GM23338 (cell line): ENCODE results near the gene NRIP3. TPM values are rescaled to one million over a fixed set of nuclear protein-coding genes. Genes with fewer than 3 reads are reported as not detected.
A peak's percentile ranks its signal among the peaks of the same experiment; 100 is the strongest.

Source experiments
- ATAC-seq: fragments of 200-7000 bp; cut with Tn5 transposase; 3 replicates; pipeline ENCODE4 v1.9.1; 2020
- DNase-seq: peaks from one replicate; pipeline ENCODE4 v3.0.0-alpha.2; 2015; ENCODE audit warnings: low spot score
- H2AFZ ChIP-seq: fragments of 200-600 bp; sonication (generic); 2 replicates; pipeline ENCODE4 v1.8.0; 2016; ENCODE audit warnings: antibody characterized with exemption, mild to moderate bottlenecking, moderate library complexity
- H3F3A ChIP-seq: fragments of 200-600 bp; sonication (generic); replicated peaks from 2 replicates; pipeline ENCODE4 v1.8.0; 2017; ENCODE audit warnings: antibody characterized with exemption, mixed run types, low read depth
- H3K27ac ChIP-seq: fragments of 200-600 bp; sonication (generic); 2 replicates; pipeline ENCODE4 v1.6.1; 2016; ENCODE audit warnings: low read depth
- H3K27me3 ChIP-seq: fragments of 200-600 bp; sonication (generic); 2 replicates; pipeline ENCODE4 v1.8.0; 2016; ENCODE audit warnings: mild to moderate bottlenecking, mixed run types, moderate library complexity; ENCODE audit not compliant: insufficient read depth
- H3K36me3 ChIP-seq: fragments of 200-600 bp; sonication (generic); 2 replicates; pipeline ENCODE4 v1.8.0; 2016; ENCODE audit warnings: mild to moderate bottlenecking; ENCODE audit not compliant: insufficient read depth
- H3K4me1 ChIP-seq: fragments of 200-600 bp; sonication (generic); 2 replicates; pipeline ENCODE4 v1.8.0; 2016; ENCODE audit warnings: mild to moderate bottlenecking, moderate library complexity; ENCODE audit not compliant: insufficient read depth
- H3K4me2 ChIP-seq: fragments of 200-600 bp; sonication (generic); 2 replicates; pipeline ENCODE4 v1.7.1; 2017; ENCODE audit warnings: mixed run types
- H3K4me3 ChIP-seq: fragments of 200-600 bp; sonication (generic); 2 replicates; pipeline ENCODE4 v1.6.1; 2016; ENCODE audit warnings: mixed run types
- H3K79me2 ChIP-seq: fragments of 200-600 bp; sonication (generic); replicated peaks from 2 replicates; pipeline ENCODE4 v1.8.0; 2017; ENCODE audit warnings: mild to moderate bottlenecking; ENCODE audit not compliant: insufficient read depth
- H3K9me2 ChIP-seq: fragments of 200-600 bp; sonication (generic); 2 replicates; pipeline ENCODE4 v1.8.0; 2017; ENCODE audit not compliant: insufficient read depth
- H4K20me1 ChIP-seq: fragments of 200-600 bp; sonication (generic); replicated peaks from 2 replicates; pipeline ENCODE4 v1.8.0; 2017; ENCODE audit warnings: mild to moderate bottlenecking; ENCODE audit not compliant: insufficient read depth
- H3K27ac Mint-ChIP-seq: 2 replicates; pipeline ENCODE4 v1.8.0; 2020; ENCODE audit warnings: inconsistent platforms, mild to moderate bottlenecking, moderate library complexity, mixed read lengths
- H3K27me3 Mint-ChIP-seq: 3 replicates; pipeline ENCODE4 v1.8.0; 2022; ENCODE audit warnings: low read depth, mild to moderate bottlenecking, moderate library complexity, mixed read lengths, inconsistent platforms; ENCODE audit not compliant: insufficient read depth, poor library complexity
- H3K36me3 Mint-ChIP-seq: 3 replicates; pipeline ENCODE4 v1.8.0; 2021; ENCODE audit warnings: low read depth, mild to moderate bottlenecking, inconsistent platforms, moderate library complexity, mixed read lengths
- H3K4me1 Mint-ChIP-seq: 3 replicates; pipeline ENCODE4 v1.8.0; 2020; ENCODE audit warnings: mild to moderate bottlenecking, inconsistent platforms, mixed read lengths
- H3K4me3 Mint-ChIP-seq: 3 replicates; pipeline ENCODE4 v1.8.0; 2021; ENCODE audit warnings: moderate library complexity, mild to moderate bottlenecking, inconsistent platforms, mixed read lengths
- H3K9me3 Mint-ChIP-seq: 3 replicates; pipeline ENCODE4 v1.8.0; 2020; ENCODE audit warnings: moderate library complexity, mild to moderate bottlenecking, inconsistent platforms, mixed read lengths
- CREB1 ChIP-seq: fragments of 250-450 bp; sonication (Bioruptor Pico); IDR thresholded peaks from 2 replicates; pipeline ENCODE4 v1.5.0; 2020; ENCODE audit warnings: low read depth, mild to moderate bottlenecking, moderate library complexity
- EZH2 ChIP-seq: fragments of 200-600 bp; sonication (generic); IDR thresholded peaks from one replicate; pipeline ENCODE4 v1.8.0; 2017; ENCODE audit warnings: antibody characterized with exemption, mild to moderate bottlenecking, low read depth; ENCODE audit not compliant: unreplicated experiment
- EZH2phosphoT487 ChIP-seq: fragments of 200-600 bp; sonication (generic); IDR thresholded peaks from one replicate; pipeline ENCODE4 v1.8.1; 2018; ENCODE audit warnings: antibody characterized with exemption; ENCODE audit not compliant: unreplicated experiment
- ZNF114 ChIP-seq: fragments of 250-450 bp; sonication (Bioruptor Pico); IDR thresholded peaks from 2 replicates; pipeline ENCODE4 v1.5.0; 2020; ENCODE audit warnings: mild to moderate bottlenecking, moderate library complexity
- ZNF331 ChIP-seq: fragments of 250-450 bp; sonication (Bioruptor Pico); IDR thresholded peaks from 2 replicates; pipeline ENCODE4 v1.5.0; 2020; ENCODE audit warnings: low read depth, mild to moderate bottlenecking, moderate library complexity
- polyA plus RNA-seq: library from polyadenylated mRNA; unstranded; fragments of >200 nt; fragmentation: Nextera tagmentation; extraction: Ambion mirVana; gene quantifications from 2 replicates; pipeline ENCODE4 v1.2.1, GENCODE V29; 2016
- total RNA-seq: library from RNA; depleted of rRNA; stranded (reverse); fragments of >200 nt; shearing (Covaris generic); gene quantifications from 2 replicates; pipeline ENCODE4 v1.2.3, GENCODE V29; 2014
- TF ChIP-seq, protein P1 (sequence below): fragments of 250-450 bp; sonication (Bioruptor Pico); IDR thresholded peaks from 2 replicates; pipeline ENCODE4 v1.5.0; 2020; ENCODE audit warnings: mild to moderate bottlenecking, moderate library complexity
- TF ChIP-seq, protein P2 (sequence below): IDR thresholded peaks from one replicate; pipeline ENCODE4 v1.6.1; 2018; ENCODE audit warnings: antibody characterized with exemption; ENCODE audit not compliant: unreplicated experiment

Gene NRIP3
- total and polyA plus RNA-seq, 2 experiments from 2014 or later, result 3.0 to 7.9 TPM

DNA sequence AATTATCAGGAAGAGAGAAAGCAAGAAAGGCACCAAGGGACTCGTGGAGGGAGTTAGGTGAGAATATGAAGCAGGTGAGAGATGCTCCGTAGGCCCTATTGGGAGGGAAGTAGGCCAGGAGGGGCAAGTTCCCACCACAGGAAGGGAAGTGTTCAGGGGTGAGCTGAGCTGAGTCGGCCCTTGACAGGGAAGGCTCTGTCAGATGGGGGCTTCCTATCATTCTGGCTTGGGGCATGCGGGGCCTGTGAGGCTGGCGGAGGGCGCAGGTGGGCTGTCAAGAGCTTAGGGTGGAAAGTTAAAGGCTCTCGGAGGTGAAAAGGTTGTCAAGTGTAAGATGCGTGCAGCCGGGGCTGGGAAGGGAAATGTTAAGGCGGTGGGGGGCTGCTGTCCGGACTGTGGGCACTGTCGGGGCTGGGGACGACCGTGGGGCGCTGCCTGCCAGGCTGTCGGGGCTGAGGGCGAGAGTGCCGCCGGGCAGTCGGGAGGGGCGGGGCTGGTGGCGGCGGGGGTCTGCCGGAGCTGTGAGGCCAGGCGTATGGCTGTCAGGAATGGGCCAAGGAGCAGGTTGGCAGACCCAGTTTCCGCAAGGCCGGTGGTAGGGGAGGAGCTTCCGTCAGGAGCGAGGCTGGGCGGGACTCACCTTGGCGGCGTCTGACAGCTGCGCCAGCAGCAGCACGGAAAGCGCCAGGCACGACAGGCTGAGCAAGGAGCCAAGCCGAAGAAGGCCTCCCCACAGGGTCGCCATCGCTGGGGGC, 40.1 kb downstream of the NRIP3 start (continued):
- TF ChIP-seq, protein P1, sequence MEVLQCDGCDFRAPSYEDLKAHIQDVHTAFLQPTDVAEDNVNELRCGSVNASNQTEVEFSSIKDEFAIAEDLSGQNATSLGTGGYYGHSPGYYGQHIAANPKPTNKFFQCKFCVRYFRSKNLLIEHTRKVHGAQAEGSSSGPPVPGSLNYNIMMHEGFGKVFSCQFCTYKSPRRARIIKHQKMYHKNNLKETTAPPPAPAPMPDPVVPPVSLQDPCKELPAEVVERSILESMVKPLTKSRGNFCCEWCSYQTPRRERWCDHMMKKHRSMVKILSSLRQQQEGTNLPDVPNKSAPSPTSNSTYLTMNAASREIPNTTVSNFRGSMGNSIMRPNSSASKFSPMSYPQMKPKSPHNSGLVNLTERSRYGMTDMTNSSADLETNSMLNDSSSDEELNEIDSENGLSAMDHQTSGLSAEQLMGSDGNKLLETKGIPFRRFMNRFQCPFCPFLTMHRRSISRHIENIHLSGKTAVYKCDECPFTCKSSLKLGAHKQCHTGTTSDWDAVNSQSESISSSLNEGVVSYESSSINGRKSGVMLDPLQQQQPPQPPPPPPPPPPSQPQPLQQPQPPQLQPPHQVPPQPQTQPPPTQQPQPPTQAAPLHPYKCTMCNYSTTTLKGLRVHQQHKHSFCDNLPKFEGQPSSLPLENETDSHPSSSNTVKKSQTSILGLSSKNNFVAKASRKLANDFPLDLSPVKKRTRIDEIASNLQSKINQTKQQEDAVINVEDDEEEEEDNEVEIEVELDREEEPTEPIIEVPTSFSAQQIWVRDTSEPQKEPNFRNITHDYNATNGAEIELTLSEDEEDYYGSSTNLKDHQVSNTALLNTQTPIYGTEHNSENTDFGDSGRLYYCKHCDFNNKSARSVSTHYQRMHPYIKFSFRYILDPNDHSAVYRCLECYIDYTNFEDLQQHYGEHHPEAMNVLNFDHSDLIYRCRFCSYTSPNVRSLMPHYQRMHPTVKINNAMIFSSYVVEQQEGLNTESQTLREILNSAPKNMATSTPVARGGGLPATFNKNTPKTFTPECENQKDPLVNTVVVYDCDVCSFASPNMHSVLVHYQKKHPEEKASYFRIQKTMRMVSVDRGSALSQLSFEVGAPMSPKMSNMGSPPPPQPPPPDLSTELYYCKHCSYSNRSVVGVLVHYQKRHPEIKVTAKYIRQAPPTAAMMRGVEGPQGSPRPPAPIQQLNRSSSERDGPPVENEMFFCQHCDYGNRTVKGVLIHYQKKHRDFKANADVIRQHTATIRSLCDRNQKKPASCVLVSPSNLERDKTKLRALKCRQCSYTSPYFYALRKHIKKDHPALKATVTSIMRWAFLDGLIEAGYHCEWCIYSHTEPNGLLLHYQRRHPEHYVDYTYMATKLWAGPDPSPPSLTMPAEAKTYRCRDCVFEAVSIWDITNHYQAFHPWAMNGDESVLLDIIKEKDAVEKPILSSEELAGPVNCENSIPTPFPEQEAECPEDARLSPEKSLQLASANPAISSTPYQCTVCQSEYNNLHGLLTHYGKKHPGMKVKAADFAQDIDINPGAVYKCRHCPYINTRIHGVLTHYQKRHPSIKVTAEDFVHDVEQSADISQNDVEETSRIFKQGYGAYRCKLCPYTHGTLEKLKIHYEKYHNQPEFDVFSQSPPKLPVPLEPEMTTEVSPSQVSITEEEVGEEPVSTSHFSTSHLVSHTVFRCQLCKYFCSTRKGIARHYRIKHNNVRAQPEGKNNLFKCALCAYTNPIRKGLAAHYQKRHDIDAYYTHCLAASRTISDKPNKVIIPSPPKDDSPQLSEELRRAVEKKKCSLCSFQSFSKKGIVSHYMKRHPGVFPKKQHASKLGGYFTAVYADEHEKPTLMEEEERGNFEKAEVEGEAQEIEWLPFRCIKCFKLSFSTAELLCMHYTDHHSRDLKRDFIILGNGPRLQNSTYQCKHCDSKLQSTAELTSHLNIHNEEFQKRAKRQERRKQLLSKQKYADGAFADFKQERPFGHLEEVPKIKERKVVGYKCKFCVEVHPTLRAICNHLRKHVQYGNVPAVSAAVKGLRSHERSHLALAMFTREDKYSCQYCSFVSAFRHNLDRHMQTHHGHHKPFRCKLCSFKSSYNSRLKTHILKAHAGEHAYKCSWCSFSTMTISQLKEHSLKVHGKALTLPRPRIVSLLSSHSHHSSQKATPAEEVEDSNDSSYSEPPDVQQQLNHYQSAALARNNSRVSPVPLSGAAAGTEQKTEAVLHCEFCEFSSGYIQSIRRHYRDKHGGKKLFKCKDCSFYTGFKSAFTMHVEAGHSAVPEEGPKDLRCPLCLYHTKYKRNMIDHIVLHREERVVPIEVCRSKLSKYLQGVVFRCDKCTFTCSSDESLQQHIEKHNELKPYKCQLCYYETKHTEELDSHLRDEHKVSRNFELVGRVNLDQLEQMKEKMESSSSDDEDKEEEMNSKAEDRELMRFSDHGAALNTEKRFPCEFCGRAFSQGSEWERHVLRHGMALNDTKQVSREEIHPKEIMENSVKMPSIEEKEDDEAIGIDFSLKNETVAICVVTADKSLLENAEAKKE (CRISPR knock-in tag), result no peak
- TF ChIP-seq ZNF114 (no peak), ZNF331 (CRISPR knock-in tag) (no peak), EZH2phosphoT487 (no peak), CREB1 (CRISPR knock-in tag) (no peak)

GRCh38 chr11:8962841-8963240, 41.0 kb downstream of the NRIP3 start:
- no peak overlapping the region for H3K4me3 ChIP-seq
- no peak for DNase-seq
- peaks cover 23% of the 10 kb centered on the region for H3K79me2 ChIP-seq
- TF ChIP-seq, protein P2, sequence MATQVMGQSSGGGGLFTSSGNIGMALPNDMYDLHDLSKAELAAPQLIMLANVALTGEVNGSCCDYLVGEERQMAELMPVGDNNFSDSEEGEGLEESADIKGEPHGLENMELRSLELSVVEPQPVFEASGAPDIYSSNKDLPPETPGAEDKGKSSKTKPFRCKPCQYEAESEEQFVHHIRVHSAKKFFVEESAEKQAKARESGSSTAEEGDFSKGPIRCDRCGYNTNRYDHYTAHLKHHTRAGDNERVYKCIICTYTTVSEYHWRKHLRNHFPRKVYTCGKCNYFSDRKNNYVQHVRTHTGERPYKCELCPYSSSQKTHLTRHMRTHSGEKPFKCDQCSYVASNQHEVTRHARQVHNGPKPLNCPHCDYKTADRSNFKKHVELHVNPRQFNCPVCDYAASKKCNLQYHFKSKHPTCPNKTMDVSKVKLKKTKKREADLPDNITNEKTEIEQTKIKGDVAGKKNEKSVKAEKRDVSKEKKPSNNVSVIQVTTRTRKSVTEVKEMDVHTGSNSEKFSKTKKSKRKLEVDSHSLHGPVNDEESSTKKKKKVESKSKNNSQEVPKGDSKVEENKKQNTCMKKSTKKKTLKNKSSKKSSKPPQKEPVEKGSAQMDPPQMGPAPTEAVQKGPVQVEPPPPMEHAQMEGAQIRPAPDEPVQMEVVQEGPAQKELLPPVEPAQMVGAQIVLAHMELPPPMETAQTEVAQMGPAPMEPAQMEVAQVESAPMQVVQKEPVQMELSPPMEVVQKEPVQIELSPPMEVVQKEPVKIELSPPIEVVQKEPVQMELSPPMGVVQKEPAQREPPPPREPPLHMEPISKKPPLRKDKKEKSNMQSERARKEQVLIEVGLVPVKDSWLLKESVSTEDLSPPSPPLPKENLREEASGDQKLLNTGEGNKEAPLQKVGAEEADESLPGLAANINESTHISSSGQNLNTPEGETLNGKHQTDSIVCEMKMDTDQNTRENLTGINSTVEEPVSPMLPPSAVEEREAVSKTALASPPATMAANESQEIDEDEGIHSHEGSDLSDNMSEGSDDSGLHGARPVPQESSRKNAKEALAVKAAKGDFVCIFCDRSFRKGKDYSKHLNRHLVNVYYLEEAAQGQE, result no peak
- TF ChIP-seq EZH2, result no peak

More at GRCh38 chr11:8962841-8963240, 41.0 kb downstream of the NRIP3 start:
- Histone ChIP-seq H3K36me3 (no peaks in the 10 kb centered on the region), H3K27ac (no peak overlapping the region), H4K20me1 (no peaks in the 10 kb centered on the region; the same call in 1 of the 2 replicates), H3K9me2 (no peaks in the 10 kb centered on the region), H3K27me3 (no peaks in the 10 kb centered on the region), H3K4me2 (peak overlapping the region; percentile 97), H3K4me1 (peaks cover 6% of the 10 kb centered on the region; the same call in 1 of the 2 replicates), H2AFZ (no peak overlapping the region), H3F3A (peaks cover 14% of the 10 kb centered on the region)
- Mint-ChIP-seq H3K27me3 (no peaks in the 10 kb centered on the region), H3K36me3 (no peaks in the 10 kb centered on the region; the same call in 2 of the 3 replicates), H3K9me3 (no peaks in the 10 kb centered on the region), H3K4me1 (peaks cover 14% of the 10 kb centered on the region), H3K27ac (no peak overlapping the region), H3K4me3 (peak overlapping the region; percentile 90)
- ATAC-seq, result no peak
